ENCODE measurements around the gene C17orf107.
"Not testable (repeated sequence)": the region's sequence is repeated elsewhere in the genome, so short reads cannot be mapped to it uniquely, and the experiment has no call there.

The C17orf107 gene

DNA sequence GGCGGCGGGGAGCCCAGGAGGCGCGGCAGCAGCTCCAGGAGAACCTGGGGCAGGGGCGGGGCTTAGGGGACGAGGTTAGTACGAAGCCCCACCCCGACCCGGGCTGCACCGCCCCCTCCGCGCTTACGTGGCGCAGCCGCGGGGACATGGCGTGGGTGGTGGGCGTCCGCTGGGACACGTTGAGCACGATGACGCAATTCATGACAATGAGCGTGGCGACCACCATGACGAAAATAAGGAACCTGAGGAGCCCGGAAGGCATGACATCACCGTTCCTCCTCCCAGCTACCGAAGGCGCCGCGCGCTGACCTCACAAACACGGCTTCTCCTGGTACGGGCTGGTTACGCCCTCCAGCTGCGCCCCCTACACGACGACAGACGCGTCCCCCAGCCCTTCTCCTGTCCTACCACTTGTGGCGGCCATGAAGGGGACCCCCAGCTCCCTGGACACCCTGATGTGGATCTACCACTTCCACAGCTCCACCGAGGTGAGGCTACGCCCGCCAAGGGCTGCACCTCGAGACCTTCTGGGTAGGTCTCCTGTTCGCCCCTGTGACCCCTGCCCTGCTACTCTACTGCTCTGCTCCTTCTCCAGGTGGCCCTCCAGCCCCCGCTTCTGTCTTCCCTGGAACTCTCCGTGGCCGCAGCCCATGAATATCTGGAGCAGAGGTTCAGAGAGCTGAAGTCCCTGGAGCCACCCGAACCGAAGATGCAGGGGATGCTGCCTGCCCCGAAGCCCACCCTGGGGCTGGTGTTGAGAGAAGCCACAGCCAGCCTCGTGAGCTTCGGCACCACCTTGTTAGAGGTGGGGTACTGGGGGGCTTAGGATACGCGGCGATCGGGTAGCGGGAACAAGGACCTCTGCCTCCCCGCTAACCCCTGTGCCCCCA is at the start of gene C17orf107:
Gene C17orf107 (plus strand): TSS at position 196 of the 890 bp plus-strand sequence. CDS start 227 bp downstream, at position 423.
- peak; percentile 91 to 93 for DNase-seq (ENCODE audit: low read depth in 2 of 2)

- DNase-seq (ENCODE audit: low read depth in 2 of 2), result no peak
Observed at GRCh38 chr17:4850246-4850645, 49.1 kb upstream of the C17orf107 start.

- no peak for DNase-seq (ENCODE audit: low read depth in 2 of 2)
Observed at GRCh38 chr17:4851084-4851483, 48.3 kb upstream of the C17orf107 start.

- DNase-seq (ENCODE audit: low read depth in 2 of 2), result no peak
Observed at GRCh38 chr17:4852567-4853207, 46.6 kb upstream of the C17orf107 start.

DNA sequence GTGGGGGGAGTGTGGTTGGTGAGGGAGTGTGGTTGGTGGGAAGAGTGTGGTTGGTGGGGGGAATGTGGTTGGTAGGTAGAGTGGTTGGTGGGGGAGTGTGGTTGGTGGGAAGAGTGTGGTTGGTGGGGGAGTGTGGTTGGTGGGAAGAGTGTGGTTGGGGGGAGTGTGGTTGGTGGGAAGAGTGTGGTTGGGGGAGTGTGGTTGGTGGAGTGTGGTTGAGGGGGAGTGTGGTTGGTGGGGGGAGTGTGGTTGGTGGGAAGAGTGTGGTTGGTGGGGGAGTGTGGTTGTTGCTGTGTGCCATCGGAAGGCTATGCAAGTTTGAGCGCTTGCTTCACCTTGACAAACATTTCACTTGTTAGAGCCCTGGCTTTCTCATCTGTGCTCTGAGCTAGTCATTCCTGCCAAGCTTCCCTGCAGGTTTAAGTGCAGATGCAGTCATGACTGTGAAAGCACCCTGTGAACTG is 46.1 kb upstream of the C17orf107 start:
- no peak for DNase-seq (ENCODE audit: low read depth in 2 of 2)

- no peak for DNase-seq (ENCODE audit: low read depth in 2 of 2)
Observed at GRCh38 chr17:4854111-4854681, 45.1 kb upstream of the C17orf107 start.

GRCh38 chr17:4856271-4856936 is 42.9 kb upstream of the C17orf107 start:
- DNase-seq (ENCODE audit: low read depth in 2 of 2), result no peak

DNA sequence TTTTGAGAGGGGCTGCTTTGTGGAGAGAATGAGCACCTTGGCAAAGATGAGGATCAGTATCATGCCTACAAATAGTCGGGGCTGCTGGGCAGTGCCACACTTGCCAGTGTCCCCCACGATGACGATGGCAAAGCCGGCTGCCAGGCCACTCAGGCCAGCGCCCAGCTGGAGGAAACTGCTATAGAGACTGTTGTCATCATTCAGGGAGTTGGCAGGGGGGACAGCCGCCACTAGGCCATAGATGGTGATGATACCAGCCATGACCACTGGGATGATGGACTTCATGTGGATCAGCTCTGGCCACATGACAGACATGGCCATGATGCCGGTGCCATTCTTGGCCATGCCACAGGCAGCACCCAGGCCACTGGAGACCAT is 42.4 kb upstream of the C17orf107 start:
- DNase-seq (ENCODE audit: low read depth in 2 of 2), result no peak

GRCh38 chr17:4857347-4857746 is 42.0 kb upstream of the C17orf107 start:
- not testable (repeated sequence) for DNase-seq (ENCODE audit: low read depth in 2 of 2)

- no peak for DNase-seq (ENCODE audit: low read depth in 2 of 2)
Observed at GRCh38 chr17:4858068-4858881, 41.1 kb upstream of the C17orf107 start.

DNA sequence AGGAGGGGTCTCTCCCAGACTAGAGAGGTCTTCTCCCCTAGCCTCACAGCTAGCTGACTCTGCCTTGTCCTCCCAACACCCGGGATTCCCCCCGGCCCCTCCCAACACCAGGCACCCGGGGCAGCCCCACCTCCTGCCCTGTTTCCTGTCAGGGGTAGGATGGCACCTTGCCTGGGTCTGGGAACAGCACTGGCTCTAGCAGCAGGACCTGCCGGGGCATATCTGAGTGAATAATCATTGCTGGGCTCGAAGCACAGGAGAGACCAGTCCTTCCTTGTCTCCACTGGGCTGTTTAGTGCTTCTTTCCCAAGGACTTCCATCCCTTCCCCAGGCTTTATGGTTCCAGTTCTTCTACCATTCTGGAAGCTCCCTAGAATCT is 40.5 kb upstream of the C17orf107 start:
- DNase-seq (ENCODE audit: low read depth in 2 of 2), result no peak

- DNase-seq (ENCODE audit: low read depth in 2 of 2), result no peak
Observed at GRCh38 chr17:4859816-4860625, 39.3 kb upstream of the C17orf107 start.

DNA sequence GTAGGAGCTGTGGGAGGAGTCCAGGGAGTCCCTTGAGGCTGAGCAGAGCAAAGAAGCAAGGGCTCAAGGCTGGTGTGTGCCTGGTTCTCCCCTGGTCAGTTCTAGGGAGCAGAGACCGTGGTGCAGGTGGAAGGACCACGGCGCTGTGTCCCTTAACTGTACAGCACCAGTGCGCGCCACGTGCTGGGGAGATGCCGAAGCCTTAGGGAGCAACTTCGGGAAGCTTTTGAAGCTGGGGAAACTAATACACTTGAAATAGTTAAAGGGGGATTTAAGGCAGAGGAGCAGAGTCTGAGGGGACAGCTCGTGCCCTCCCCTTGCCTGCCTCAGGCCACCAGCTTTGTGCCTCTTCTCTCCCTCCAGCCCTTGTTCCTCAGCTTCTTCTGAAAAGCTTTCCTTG is 38.7 kb upstream of the C17orf107 start:
- DNase-seq (ENCODE audit: low read depth in 2 of 2), result no peak

DNA sequence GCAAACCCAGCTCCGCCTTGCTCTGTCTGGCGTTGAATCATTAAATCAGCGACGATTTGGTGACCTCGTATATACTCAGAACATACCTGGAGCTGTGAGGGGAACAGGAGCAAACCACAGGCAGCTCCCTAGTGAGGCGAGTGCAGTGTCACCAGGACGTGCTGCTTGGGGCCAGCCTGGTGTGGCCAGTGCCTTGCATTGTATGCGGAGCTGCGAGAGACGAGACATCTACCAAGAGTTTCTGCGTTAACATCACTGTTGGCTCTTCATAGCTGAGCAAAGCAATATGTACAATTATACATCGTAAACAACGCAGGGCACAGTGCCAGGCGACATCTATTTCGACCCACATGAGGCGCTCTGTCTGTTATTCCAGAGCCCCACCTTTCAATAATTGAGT is 38.3 kb upstream of the C17orf107 start:
- no peak for DNase-seq (ENCODE audit: low read depth in 2 of 2)

- DNase-seq (ENCODE audit: low read depth in 2 of 2), result no peak
Observed at GRCh38 chr17:4862720-4863119, 36.6 kb upstream of the C17orf107 start.

GRCh38 chr17:4863321-4863720 is 36.0 kb upstream of the C17orf107 start:
- DNase-seq (ENCODE audit: low read depth in 2 of 2), result no peak

- DNase-seq (ENCODE audit: low read depth in 2 of 2), result not testable (repeated sequence)
Observed at GRCh38 chr17:4867535-4867934, 31.8 kb upstream of the C17orf107 start.

- DNase-seq (ENCODE audit: low read depth in 2 of 2), result not testable (repeated sequence)
Observed at GRCh38 chr17:4869058-4869998, 30.0 kb upstream of the C17orf107 start.

GRCh38 chr17:4870855-4871254 is 28.5 kb upstream of the C17orf107 start:
- DNase-seq (ENCODE audit: low read depth in 2 of 2), result no peak

Data from activated CD4-positive, alpha-beta T cell treated with anti-CD3 and anti-CD28 coated beads for 24 hours (primary cell).